K562 (cell line): ENCODE results near the gene PRDM15.

Experiments
- DDX20 ChIP-seq: fragments of 450-650 bp; IDR thresholded peaks from 2 replicates; pipeline ENCODE4 v1.6.1; 2016; ENCODE audit warnings: missing genetic modification characterization, low read depth, mild to moderate bottlenecking, missing compliant biosample characterization, moderate library complexity
- GABPA ChIP-seq: fragments of 200-800 bp; sonication (Bioruptor generic); conservative IDR thresholded peaks from 2 replicates; pipeline ENCODE4 v1.6.1; 2016; ENCODE audit warnings: low read depth, missing genetic modification characterization, missing compliant biosample characterization
- NBN ChIP-seq: fragments of 450-650 bp; IDR thresholded peaks from 2 replicates; pipeline ENCODE4 v1.6.1; 2016; ENCODE audit warnings: low read depth, mild to moderate bottlenecking
- SETDB1 ChIP-seq: IDR thresholded peaks from one replicate; pipeline ENCODE4 v1.6.1; 2012; ENCODE audit warnings: low read length, control low read depth, inconsistent platforms
- SIN3A ChIP-seq, 2 experiments: fragments of 150-350 bp in 1 of 2; IDR thresholded peaks; 2 replicates each; pipeline ENCODE4 v1.6.1; 2011 to 2016; ENCODE audit warnings: borderline replicate concordance in 2 of 2, low read depth in 2 of 2, low read length in 2 of 2, mild to moderate bottlenecking in 2 of 2, moderate library complexity in 2 of 2; ENCODE audit not compliant: control insufficient read depth in 1 of 2
- SMARCE1 ChIP-seq: fragments of 450-650 bp; IDR thresholded peaks from 2 replicates; pipeline ENCODE4 v1.7.1; 2016; ENCODE audit warnings: mild to moderate bottlenecking
- TAF9B ChIP-seq: fragments of 450-650 bp; IDR thresholded peaks from 2 replicates; pipeline ENCODE4 v1.6.1; 2018; ENCODE audit warnings: mild to moderate bottlenecking; ENCODE audit not compliant: partially characterized antibody
- TBL1XR1 ChIP-seq, 2 experiments: IDR thresholded peaks; 2 replicates each; pipeline ENCODE4 v1.6.1; 2012; ENCODE audit warnings: improper control_type of control experiment in 2 of 2, low read length in 2 of 2, mild to moderate bottlenecking in 1 of 2
- ZNF274 ChIP-seq: IDR thresholded peaks from 2 replicates; pipeline ENCODE4 v1.6.1; 2011; ENCODE audit warnings: low read depth, mild to moderate bottlenecking, low read length, moderate library complexity, borderline replicate concordance
- ZNF766 ChIP-seq: fragments of 200-800 bp; sonication (Bioruptor generic); conservative IDR thresholded peaks from 2 replicates; pipeline ENCODE4 v1.6.1; 2016; ENCODE audit warnings: missing genetic modification characterization, missing compliant biosample characterization
- TF ChIP-seq, protein P1 (sequence below): fragments of 250-450 bp; sonication (Bioruptor Pico); IDR thresholded peaks from 2 replicates; pipeline ENCODE4 v1.4.0; 2020; ENCODE audit warnings: mild to moderate bottlenecking, moderate library complexity, borderline replicate concordance
- TF ChIP-seq, protein P2 (sequence below): sonication (generic); formaldehyde crosslinking; IDR thresholded peaks from 2 replicates; pipeline ENCODE4 v1.8.0; 2022; ENCODE audit warnings: mild to moderate bottlenecking, missing genetic modification reagents

DNA sequence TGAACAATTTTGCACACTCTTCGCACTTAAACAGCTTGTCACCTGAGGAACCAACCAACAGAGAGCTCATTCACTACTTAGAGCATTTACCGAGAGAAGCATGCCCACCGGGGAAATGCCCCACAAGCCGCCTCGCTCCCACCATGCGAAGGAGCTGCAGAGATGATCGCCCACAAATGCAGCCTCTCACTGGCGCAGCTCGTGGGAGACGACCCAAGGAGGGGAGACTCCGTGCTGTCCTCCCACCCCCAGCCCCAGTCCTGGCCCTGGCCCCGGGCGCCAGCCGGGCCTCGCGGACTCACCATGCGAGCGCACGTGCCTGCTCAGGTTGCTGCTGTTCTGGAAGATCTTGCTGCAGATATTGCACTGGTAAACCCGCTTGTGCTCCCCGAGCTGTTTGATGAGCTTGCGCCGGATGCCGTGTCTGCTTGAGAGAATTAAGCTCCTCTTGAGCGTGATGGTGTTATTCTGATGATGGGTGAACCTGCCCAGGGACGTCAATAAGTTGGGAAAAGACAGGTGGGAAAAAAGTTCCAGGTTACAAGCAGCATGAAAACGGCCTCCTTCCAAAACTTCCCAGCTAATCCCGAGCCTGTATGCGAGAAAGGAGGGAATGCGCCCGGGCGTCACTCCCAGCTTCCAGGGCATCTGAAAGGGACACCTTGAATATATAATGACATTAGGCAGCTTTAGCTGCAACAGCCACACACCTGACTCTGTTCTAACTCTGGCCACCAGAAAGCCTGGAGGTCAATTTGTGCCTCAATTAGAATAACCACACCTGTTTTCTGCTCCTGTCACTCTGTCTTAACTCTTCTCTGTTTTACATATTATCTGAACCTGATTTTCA is 42.8 kb downstream of the PRDM15 start:
- no peak for TF ChIP-seq TBL1XR1 (IDR thresholded peaks at IDR 0.05; ENCODE audit: low read length in 2 of 2)
- TF ChIP-seq GABPA (tag): no peak
- TF ChIP-seq DDX20: no peak
- TF ChIP-seq, protein P1, sequence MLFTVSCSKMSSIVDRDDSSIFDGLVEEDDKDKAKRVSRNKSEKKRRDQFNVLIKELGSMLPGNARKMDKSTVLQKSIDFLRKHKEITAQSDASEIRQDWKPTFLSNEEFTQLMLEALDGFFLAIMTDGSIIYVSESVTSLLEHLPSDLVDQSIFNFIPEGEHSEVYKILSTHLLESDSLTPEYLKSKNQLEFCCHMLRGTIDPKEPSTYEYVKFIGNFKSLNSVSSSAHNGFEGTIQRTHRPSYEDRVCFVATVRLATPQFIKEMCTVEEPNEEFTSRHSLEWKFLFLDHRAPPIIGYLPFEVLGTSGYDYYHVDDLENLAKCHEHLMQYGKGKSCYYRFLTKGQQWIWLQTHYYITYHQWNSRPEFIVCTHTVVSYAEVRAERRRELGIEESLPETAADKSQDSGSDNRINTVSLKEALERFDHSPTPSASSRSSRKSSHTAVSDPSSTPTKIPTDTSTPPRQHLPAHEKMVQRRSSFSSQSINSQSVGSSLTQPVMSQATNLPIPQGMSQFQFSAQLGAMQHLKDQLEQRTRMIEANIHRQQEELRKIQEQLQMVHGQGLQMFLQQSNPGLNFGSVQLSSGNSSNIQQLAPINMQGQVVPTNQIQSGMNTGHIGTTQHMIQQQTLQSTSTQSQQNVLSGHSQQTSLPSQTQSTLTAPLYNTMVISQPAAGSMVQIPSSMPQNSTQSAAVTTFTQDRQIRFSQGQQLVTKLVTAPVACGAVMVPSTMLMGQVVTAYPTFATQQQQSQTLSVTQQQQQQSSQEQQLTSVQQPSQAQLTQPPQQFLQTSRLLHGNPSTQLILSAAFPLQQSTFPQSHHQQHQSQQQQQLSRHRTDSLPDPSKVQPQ (CRISPR knock-in tag): no peak
- TF ChIP-seq ZNF766 (CRISPR knock-in tag): peak; percentile 52; the same call in 1 of the 2 replicates
- TF ChIP-seq SMARCE1: no peak
- TF ChIP-seq SETDB1: no peak
- no peak for TF ChIP-seq SIN3A (IDR thresholded peaks at IDR 0.05; ENCODE audit: borderline replicate concordance in 2 of 2, control insufficient read depth in 1 of 2, low read depth in 2 of 2, low read length in 2 of 2)
- TF ChIP-seq, protein P2, sequence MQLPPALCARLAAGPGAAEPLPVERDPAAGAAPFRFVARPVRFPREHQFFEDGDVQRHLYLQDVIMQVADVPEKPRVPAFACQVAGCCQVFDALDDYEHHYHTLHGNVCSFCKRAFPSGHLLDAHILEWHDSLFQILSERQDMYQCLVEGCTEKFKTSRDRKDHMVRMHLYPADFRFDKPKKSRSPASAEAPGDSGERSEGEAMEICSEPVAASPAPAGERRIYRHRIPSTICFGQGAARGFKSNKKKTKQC (CRISPR knock-in tag): no peak
- no peak for TF ChIP-seq TAF9B
- TF ChIP-seq ZNF274: no peak
- no peak for TF ChIP-seq NBN
